GM12865 (cell line): ENCODE results near the gene MICALL1.

Experiments
- DNase-seq: peaks from one replicate; pipeline ENCODE4 v3.0.0; 2010; ENCODE audit warnings: low read depth
- H3K4me3 ChIP-seq: 2 replicates; pipeline ENCODE4 v1.5.1; 2011; ENCODE audit warnings: mild to moderate bottlenecking, low read depth, low read length, control low read depth
- CTCF ChIP-seq: IDR thresholded peaks from 2 replicates; pipeline ENCODE4 v1.5.1; 2011; ENCODE audit warnings: low read length, control low read depth, low read depth, inconsistent platforms; ENCODE audit not compliant: insufficient read depth; ENCODE audit errors: missing control alignments

Gene MICALL1

GRCh38 chr22:37924386-37925065 is 18.4 kb downstream of the MICALL1 start:
- no peak overlapping the region for H3K4me3 ChIP-seq

GRCh38 chr22:37925330-37925729 is 19.2 kb downstream of the MICALL1 start:
- H3K4me3 ChIP-seq, result no peak overlapping the region
- TF ChIP-seq CTCF, result no peak
- DNase-seq, result no peak

More at GRCh38 chr22:37924386-37925065, 18.4 kb downstream of the MICALL1 start:
- no peak for TF ChIP-seq CTCF
- DNase-seq, result no peak

GRCh38 chr22:37925767-37926166 is 19.7 kb downstream of the MICALL1 start:
- H3K4me3 ChIP-seq, result no peak overlapping the region
- no peak for DNase-seq
- TF ChIP-seq CTCF, result no peak

- DNase-seq, result no peak
- no peak overlapping the region for H3K4me3 ChIP-seq
- TF ChIP-seq CTCF, result no peak
These were observed 20.3 kb downstream of the MICALL1 start for GRCh38 chr22:37926358-37926757.

GRCh38 chr22:37926771-37927636 is 20.9 kb downstream of the MICALL1 start:
- no peak for DNase-seq
- H3K4me3 ChIP-seq, result no peak overlapping the region
- no peak for TF ChIP-seq CTCF

GRCh38 chr22:37927637-37927936 is 21.5 kb downstream of the MICALL1 start:
- TF ChIP-seq CTCF, result no peak
- no peak for DNase-seq
- no peak overlapping the region for H3K4me3 ChIP-seq
